ENCODE data around the gene SLC25A30.

Gene SLC25A30

GRCh38 chr13:45417790-45418534 is at the start of gene SLC25A30:
SLC25A30 (minus strand) TSS chr13:45418373; CDS start chr13:45411425, 6,948 bp downstream.
- ATAC-seq (ENCODE audit: low read depth) (peak; percentile 90), DNase-seq (ENCODE audit: low spot score in 2 of 2) (peak; percentile 76 to 81)
- Mint-ChIP-seq H3K27ac (peak within 1 kb of the TSS; percentile 97), H3K4me3 (peak within 1 kb of the TSS; percentile 99), H3K36me3 (peaks cover 3% of the 10 kb centered on the region), H3K4me1 (peaks cover 9% of the 10 kb centered on the region), H3K27me3 (no peaks in the 10 kb centered on the region), H3K9me3 (no peaks in the 10 kb centered on the region)

GRCh38 chr13:45466359-45466758 is 48.2 kb upstream of the SLC25A30 start:
- Mint-ChIP-seq H3K4me3 (peak overlapping the region; percentile 94), H3K27me3 (no peaks in the 10 kb centered on the region), H3K27ac (peak overlapping the region; percentile 92), H3K36me3 (peaks cover 2% of the 10 kb centered on the region), H3K9me3 (peaks cover 2% of the 10 kb centered on the region), H3K4me1 (peaks cover 34% of the 10 kb centered on the region)
- DNase-seq (ENCODE audit: low spot score in 2 of 2) (no peak), ATAC-seq (ENCODE audit: low read depth) (no peak)

- H3K27ac Mint-ChIP-seq = peak within 1 kb of the TSS; percentile 92
- no peaks in the 10 kb centered on the region for H3K27me3 Mint-ChIP-seq
- ATAC-seq (ENCODE audit: low read depth) (peak; percentile 94), DNase-seq (ENCODE audit: low spot score in 2 of 2) (peak; percentile 87 to 89)
- H3K4me3 Mint-ChIP-seq = peak within 1 kb of the TSS; percentile 94
- H3K9me3 Mint-ChIP-seq = no peaks in the 10 kb centered on the region
- H3K4me1 Mint-ChIP-seq = peaks cover 26% of the 10 kb centered on the region
- no peaks in the 10 kb centered on the region for H3K36me3 Mint-ChIP-seq
Measured at GRCh38 chr13:45464687-45465453, 46.7 kb upstream of the SLC25A30 start, which contains the start of gene COG3. COG3 (plus strand) TSS chr13:45464939; CDS start chr13:45465037, 98 bp downstream.

GRCh38 chr13:45464141-45464686 is 46.0 kb upstream of the SLC25A30 start:
- DNase-seq (ENCODE audit: low spot score in 2 of 2) = no peak

GRCh38 chr13:45456196-45456972 is 38.2 kb upstream of the SLC25A30 start:
- H3K36me3 Mint-ChIP-seq = peaks cover 7% of the 10 kb centered on the region
- H3K27ac Mint-ChIP-seq = no peak overlapping the region
- H3K9me3 Mint-ChIP-seq = peaks cover 8% of the 10 kb centered on the region
- H3K4me3 Mint-ChIP-seq = no peak overlapping the region
- peaks cover 8% of the 10 kb centered on the region for H3K27me3 Mint-ChIP-seq
- DNase-seq (ENCODE audit: low spot score in 2 of 2) (no peak), ATAC-seq (ENCODE audit: low read depth) (no peak)
- H3K4me1 Mint-ChIP-seq = no peaks in the 10 kb centered on the region

More at GRCh38 chr13:45464141-45464686, 46.0 kb upstream of the SLC25A30 start:
- Mint-ChIP-seq H3K36me3 (no peaks in the 10 kb centered on the region), H3K27me3 (peaks cover 2% of the 10 kb centered on the region), H3K4me1 (peaks cover 22% of the 10 kb centered on the region), H3K4me3 (peak overlapping the region; percentile 94), H3K27ac (peak overlapping the region; percentile 92), H3K9me3 (no peaks in the 10 kb centered on the region)
- no peak for ATAC-seq (ENCODE audit: low read depth)

GRCh38 chr13:45454204-45454603 is 36.0 kb upstream of the SLC25A30 start:
- ATAC-seq (ENCODE audit: low read depth) (no peak), DNase-seq (ENCODE audit: low spot score in 2 of 2) (no peak)
- H3K4me3 Mint-ChIP-seq = no peak overlapping the region
- H3K27me3 Mint-ChIP-seq = peaks cover 6% of the 10 kb centered on the region
- H3K9me3 Mint-ChIP-seq = peaks cover 8% of the 10 kb centered on the region
- peaks cover 7% of the 10 kb centered on the region for H3K36me3 Mint-ChIP-seq
- no peak overlapping the region for H3K27ac Mint-ChIP-seq
- no peaks in the 10 kb centered on the region for H3K4me1 Mint-ChIP-seq

GRCh38 chr13:45451282-45451681 is 33.1 kb upstream of the SLC25A30 start:
- Mint-ChIP-seq H3K27me3 (peaks cover 4% of the 10 kb centered on the region), H3K4me1 (no peaks in the 10 kb centered on the region), H3K36me3 (peaks cover 2% of the 10 kb centered on the region), H3K27ac (no peak overlapping the region), H3K9me3 (peaks cover 2% of the 10 kb centered on the region), H3K4me3 (no peak overlapping the region)
- DNase-seq (ENCODE audit: low spot score in 2 of 2) = no peak
- no peak for ATAC-seq (ENCODE audit: low read depth)

GRCh38 chr13:45448965-45449559 is 30.9 kb upstream of the SLC25A30 start:
- ATAC-seq (ENCODE audit: low read depth) (no peak), DNase-seq (ENCODE audit: low spot score in 2 of 2) (no peak)
- Mint-ChIP-seq H3K9me3 (no peaks in the 10 kb centered on the region), H3K4me3 (no peak overlapping the region), H3K36me3 (no peaks in the 10 kb centered on the region), H3K4me1 (no peaks in the 10 kb centered on the region), H3K27me3 (peaks cover 3% of the 10 kb centered on the region), H3K27ac (no peak overlapping the region)

GRCh38 chr13:45447050-45447661 is 29.0 kb upstream of the SLC25A30 start:
- peaks cover 6% of the 10 kb centered on the region for H3K27me3 Mint-ChIP-seq
- no peaks in the 10 kb centered on the region for H3K36me3 Mint-ChIP-seq
- DNase-seq (ENCODE audit: low spot score in 2 of 2) (no peak), ATAC-seq (ENCODE audit: low read depth) (no peak)
- H3K4me3 Mint-ChIP-seq = no peak overlapping the region
- no peaks in the 10 kb centered on the region for H3K9me3 Mint-ChIP-seq
- H3K27ac Mint-ChIP-seq = no peak overlapping the region
- H3K4me1 Mint-ChIP-seq = no peaks in the 10 kb centered on the region

- Mint-ChIP-seq H3K27ac (no peak overlapping the region), H3K4me1 (peaks cover 4% of the 10 kb centered on the region), H3K27me3 (peaks cover 6% of the 10 kb centered on the region), H3K9me3 (no peaks in the 10 kb centered on the region), H3K4me3 (no peak overlapping the region), H3K36me3 (no peaks in the 10 kb centered on the region)
- no peak for ATAC-seq (ENCODE audit: low read depth)
- no peak for DNase-seq (ENCODE audit: low spot score in 2 of 2)
Measured at GRCh38 chr13:45446181-45446580, 28.0 kb upstream of the SLC25A30 start.

GRCh38 chr13:45445053-45445452 is 26.9 kb upstream of the SLC25A30 start:
- Mint-ChIP-seq H3K4me1 (peaks cover 5% of the 10 kb centered on the region), H3K9me3 (no peaks in the 10 kb centered on the region), H3K27me3 (peaks cover 6% of the 10 kb centered on the region), H3K27ac (no peak overlapping the region), H3K4me3 (no peak overlapping the region), H3K36me3 (no peaks in the 10 kb centered on the region)
- DNase-seq (ENCODE audit: low spot score in 2 of 2) (no peak), ATAC-seq (ENCODE audit: low read depth) (no peak)

- Mint-ChIP-seq H3K4me1 (peaks cover 9% of the 10 kb centered on the region), H3K27me3 (peaks cover 5% of the 10 kb centered on the region), H3K27ac (no peak overlapping the region), H3K9me3 (no peaks in the 10 kb centered on the region), H3K36me3 (no peaks in the 10 kb centered on the region), H3K4me3 (no peak overlapping the region)
- no peak for DNase-seq (ENCODE audit: low spot score in 2 of 2)
- peak; percentile 43 for ATAC-seq (ENCODE audit: low read depth)
Measured at GRCh38 chr13:45441633-45442032, 23.5 kb upstream of the SLC25A30 start.
